ELR (cell line): ENCODE measurements around the gene GATAD2B.

Experiments used
- DNase-seq: peaks from one replicate; pipeline ENCODE4 v3.0.0-alpha.2; 2015; ENCODE audit warnings: low read depth

Gene GATAD2B

GRCh38 chr1:153922972-153923925 lies at the start of gene GATAD2B:
Gene GATAD2B (minus strand): TSS chr1:153922972. CDS start chr1:153828347, 94,625 bp downstream.
- peak; percentile 100 for DNase-seq

DNA sequence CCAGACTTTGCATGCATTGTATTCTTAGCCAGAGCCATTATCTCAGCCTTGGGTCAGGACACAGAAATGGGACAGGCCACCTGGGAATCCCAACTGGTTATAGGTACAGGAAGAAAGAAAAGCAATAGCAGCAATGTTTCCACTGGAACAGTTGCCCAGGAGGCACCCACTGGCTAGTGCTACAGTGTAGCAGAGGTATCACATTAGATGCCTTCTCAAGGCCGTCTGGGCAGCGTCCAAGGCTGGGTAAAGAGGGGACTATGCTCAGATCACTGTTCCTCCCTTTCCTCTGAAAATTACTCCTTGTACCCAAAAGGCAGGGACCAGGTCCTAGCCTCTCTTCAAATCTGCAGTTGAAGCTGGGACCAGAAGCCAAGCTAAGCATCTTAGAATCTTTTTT lies 47.6 kb upstream of the GATAD2B start:
- DNase-seq, result no peak

DNA sequence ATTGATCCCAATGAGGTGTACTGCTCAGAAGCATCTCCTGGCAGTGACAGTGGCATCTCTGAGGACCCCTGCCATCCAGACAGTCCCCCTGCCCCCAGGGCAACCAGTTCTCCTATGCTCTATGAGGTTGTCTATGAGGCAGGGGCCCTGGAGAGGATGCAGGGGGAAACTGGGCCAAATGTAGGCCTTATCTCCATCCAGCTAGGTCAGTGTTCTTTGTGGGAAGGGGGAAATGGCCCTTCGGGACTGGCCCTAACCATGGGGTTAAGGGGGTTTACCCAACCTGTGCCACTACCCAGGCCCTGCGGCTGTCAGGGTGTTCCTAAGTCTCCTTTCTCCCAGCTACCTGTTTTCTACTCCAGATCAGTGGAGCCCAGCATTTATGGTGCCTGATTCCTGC lies 46.2 kb upstream of the GATAD2B start:
- no peak for DNase-seq

DNA sequence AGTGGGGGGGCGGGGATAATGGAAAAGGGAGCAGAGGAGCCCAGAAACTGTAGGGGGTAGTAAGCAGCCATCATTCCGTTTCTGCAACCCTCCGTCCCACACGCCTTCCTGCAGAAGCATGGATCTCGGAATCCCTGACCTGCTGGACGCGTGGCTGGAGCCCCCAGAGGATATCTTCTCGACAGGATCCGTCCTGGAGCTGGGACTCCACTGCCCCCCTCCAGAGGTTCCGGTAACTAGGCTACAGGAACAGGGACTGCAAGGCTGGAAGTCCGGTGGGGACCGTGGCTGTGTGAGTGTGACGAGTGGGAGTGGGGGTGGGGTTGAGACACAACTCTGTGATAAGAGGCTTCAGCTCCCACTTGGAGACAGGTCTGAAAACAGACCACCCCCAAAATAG lies 45.6 kb upstream of the GATAD2B start:
- no peak for DNase-seq

- peak; percentile 30 for DNase-seq
These were observed 45.2 kb upstream of the GATAD2B start for GRCh38 chr1:153968000-153968363.

DNA sequence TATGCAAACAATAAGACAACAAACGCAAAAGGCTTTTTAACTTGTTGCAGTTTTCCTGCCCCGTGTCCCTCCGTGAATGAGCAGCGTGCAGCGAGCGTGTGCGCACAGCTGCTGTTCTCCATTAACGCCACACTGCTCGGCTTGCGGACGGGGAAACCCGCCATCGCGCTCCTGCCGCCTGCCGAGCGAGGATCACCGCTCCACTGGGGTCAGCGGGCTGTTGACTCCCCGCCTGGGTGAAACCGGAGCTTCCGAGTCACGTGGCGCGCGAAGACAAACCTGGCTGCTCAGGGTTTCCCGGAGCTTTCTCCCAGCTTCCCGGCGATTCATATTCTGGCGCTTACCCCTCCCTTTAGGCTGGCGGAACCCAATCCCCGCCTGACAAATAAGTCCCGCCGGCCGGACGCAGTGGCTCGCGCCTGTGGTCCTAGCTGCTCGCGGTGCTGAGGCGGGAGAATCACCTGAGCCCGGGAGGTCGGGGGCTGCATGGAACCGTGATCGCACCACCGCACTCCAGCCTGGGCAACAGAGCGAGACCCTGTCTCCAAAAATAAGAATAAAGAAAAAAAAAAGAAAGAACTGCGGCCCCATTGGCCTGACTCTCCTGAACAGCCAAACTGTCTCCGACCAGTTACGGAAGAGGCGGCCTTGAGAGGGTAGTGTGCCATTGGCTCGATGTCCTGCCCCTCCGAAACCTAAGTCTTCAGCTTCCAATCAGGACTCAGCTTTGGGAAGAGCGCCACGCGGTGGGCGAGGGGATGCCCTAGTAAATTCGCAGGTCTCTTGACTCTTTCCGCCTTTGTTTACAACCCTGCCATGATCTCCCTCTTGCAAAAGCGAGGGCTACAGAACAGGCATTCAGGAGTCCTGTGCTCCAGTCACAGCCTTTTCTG lies 44.6 kb upstream of the GATAD2B start, which contains the start of gene CREB3L4:
CREB3L4 (plus strand) TSS at position 796 of the 893 bp plus-strand sequence. CDS start 624 bp downstream, outside the sequence.
- peak; percentile 98 for DNase-seq

DNA sequence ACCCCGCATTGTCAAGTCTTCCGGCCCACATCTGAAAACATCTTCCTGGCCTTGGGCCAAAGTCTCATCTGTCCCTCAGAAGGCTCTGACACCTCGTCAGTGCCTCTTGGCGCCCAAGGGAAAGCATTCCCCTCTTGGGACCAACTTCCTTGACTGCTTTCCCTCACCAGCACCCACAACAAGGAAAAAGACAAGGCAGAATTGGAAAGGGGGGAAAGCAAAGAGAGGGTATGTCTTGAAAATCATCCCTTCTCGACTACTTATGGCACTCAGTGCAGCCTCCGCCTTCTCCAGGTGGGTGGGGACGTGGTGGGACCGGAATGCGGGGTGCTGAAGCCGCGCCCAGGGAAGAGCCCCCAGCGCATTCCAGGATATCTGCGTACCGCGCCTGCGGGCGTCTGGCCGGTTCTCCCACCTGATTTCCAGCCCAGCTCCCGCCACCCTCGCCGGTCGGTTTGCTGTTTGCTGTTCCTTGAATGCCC lies 41.1 kb upstream of the GATAD2B start:
- peak; percentile 85 for DNase-seq

GRCh38 chr1:153963030-153963849 lies 40.5 kb upstream of the GATAD2B start, which contains the start of gene SLC39A1:
Gene SLC39A1 (minus strand): TSS chr1:153963537. CDS start chr1:153962715, 822 bp downstream.
- DNase-seq, result peak; percentile 98

DNA sequence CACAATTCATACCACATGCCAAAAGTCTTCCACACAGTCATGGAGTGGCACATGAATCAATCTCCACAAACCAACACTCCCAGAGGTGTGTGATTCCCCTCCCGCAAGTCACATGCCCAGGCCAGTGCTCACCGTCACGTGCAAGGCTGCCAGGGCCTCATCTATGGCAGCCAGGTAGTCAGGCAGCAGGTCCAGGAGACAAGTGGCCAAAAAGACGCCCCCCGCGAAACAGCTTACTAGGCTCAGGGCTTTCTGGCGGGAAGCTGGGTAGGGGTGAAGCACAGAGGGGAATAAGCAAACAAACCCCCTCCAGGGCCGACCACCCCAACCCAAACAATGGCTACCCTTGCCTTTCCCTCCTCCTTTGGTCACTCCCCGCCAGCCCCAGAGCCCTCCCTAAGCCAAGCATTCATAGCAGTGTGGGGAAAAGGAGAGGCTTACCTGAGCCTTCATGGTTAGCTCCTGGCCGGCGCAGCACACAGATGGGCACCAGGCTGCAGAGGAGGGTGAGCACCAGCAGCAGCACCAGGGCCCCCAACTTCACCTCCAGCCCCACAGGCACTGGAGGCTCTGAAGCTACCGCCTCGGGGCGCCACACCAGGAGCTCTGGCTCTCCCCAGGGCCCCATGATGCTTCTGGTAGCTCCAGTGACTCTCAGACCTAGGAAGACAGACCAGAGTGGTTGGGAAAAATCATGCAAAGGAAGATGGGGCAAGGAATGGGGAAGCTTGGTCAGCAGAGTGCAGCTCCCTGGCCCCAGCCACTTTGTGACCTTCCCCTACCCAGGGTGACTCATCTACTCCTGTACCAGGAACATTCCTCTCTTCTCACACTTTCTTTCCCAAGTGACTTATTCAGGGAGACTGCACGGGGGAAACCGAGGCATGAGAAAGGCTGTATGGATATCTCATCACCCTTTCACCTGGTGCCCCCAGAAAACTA lies 39.6 kb upstream of the GATAD2B start:
- peak; percentile 83 for DNase-seq

DNA sequence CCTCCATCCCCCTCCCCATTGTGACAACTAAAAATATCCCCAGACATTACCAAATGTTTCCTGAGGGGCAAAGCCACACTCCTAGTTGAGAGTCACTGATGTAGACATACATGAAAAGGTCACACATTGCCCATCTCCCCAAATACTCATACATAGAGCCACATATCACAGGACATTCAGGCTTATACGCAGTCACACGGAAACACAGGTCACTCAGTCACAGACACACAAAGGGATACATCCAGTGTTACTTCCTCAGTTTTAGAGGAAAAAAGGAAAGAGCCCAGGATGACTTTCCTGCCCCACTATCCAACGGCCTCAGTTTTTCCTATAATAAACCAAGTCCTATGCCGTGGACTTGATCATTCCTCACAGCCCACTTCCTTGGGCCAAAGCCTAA lies 38.6 kb upstream of the GATAD2B start:
- no peak for DNase-seq

- DNase-seq, result no peak
These were observed 37.4 kb upstream of the GATAD2B start for GRCh38 chr1:153960206-153960605.

DNA sequence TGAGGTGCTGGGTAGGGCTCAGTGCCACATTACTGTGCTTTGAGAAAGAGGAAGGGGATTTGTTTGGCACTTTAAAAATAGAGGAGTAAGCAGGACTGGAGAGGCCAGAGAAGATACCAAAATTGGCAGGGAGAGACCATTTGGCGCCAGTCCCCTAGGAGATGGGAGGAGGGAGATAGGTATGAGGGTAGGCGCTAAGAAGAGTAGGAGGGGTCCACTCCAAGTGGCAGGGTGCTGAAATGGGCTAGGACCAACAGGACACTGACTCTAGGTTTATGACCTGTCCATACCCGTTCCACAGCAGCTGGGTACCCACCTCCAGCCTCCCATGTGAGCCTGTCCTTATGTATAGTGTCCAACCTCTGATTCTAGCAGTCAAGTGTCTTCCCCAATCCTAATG lies 36.7 kb upstream of the GATAD2B start:
- DNase-seq, result no peak

GRCh38 chr1:153958961-153959260 lies 36.1 kb upstream of the GATAD2B start:
- DNase-seq, result no peak

GRCh38 chr1:153958111-153958960 lies 35.6 kb upstream of the GATAD2B start, which contains the start of gene CRTC2:
Gene CRTC2 (minus strand): TSS chr1:153958612. CDS start chr1:153958497, 115 bp downstream.
- peak; percentile 99 for DNase-seq

DNA sequence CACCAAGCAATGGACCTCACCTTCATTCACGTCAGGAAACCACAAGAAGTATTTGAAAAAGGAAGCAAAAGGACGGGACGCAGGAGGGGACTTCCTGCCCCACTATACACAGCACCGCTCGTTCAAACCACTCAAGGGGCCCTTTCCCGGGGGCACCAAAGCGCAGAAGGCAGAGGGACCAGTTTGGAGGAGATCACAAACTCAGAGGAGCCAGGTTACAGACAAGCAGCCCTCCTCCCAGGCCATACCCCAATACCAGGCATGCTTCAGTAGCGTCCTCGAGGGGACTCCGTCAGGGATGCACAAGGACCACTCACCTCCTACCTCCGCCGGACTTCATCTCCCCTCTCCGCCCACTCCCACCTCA lies 35.0 kb upstream of the GATAD2B start:
- peak; percentile 48 for DNase-seq

DNA sequence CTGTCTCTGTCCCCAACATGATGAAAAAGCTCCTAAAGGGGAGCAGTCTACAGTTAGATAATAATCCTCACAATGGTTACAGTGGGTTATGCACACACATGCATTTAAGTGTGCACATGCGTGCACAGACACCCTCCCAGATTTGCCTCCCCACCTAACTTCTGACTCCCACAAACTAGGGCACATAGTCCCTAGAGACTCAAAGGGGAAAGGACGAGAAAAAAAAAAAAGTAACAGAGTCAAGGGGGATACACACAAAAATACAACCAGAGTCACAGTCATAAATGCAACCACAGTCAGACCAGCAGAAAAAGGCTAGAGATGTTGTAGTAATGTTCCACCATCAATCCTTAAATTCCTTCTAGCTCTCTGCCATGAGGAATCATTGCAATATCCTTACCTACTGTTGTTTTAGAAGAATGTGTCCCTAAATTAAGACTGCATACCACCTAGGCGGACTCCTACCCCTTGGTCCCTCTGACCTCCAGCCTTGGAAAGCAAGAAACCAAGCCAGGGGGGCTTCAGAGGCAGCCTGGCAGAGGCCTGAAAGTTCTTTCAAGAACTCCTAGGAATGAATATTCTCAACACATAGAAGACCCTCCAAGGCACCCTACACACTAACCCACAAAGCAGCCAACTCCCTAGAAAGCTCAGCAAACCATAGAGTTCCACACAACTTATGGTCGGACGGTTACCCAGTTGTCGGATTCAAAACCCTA lies 34.4 kb upstream of the GATAD2B start:
- DNase-seq, result no peak

- no peak for DNase-seq
These were observed 32.1 kb upstream of the GATAD2B start for GRCh38 chr1:153954826-153955225.

GRCh38 chr1:153953859-153954365 lies 31.1 kb upstream of the GATAD2B start:
- DNase-seq, result no peak

DNA sequence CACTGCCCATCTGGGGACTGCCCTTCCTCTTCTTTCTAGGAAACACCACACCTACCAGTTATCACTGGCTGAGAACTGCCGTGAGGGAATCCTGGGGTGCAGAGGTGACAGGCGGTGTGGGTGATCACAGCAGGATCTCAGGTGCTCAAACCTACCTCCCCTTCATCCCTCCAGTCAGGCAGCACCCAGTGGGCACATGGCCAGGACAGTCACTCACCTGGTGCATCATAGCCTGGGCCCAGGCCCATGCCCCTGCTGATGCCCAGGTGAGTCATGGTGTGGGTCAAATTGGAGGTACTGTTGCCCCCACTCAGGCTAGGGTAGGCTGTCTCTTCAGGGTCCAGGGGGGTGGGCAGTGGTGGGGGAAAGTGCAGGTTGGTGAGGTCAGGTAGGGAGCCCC lies 29.0 kb upstream of the GATAD2B start:
- no peak for DNase-seq
